ENCODE results near the gene ARHGAP25.

The ARHGAP25 gene

GRCh38 chr2:68743531-68743930 lies 8.9 kb downstream of the ARHGAP25 start:
- no peak for DNase-seq

- DNase-seq = no peak
Observed at GRCh38 chr2:68744366-68744912, 9.8 kb downstream of the ARHGAP25 start.

- DNase-seq = no peak
Observed at GRCh38 chr2:68745006-68745405, 10.4 kb downstream of the ARHGAP25 start.

- DNase-seq = no peak
Observed at GRCh38 chr2:68746408-68746807, 11.8 kb downstream of the ARHGAP25 start.

GRCh38 chr2:68747413-68747812 lies 12.8 kb downstream of the ARHGAP25 start:
- DNase-seq = no peak

GRCh38 chr2:68747900-68748299 lies 13.3 kb downstream of the ARHGAP25 start:
- DNase-seq = no peak

GRCh38 chr2:68748568-68748967 lies 14.0 kb downstream of the ARHGAP25 start:
- DNase-seq = no peak

GRCh38 chr2:68749345-68749744 lies 14.7 kb downstream of the ARHGAP25 start:
- no peak for DNase-seq

GRCh38 chr2:68750592-68751396 lies 16.2 kb downstream of the ARHGAP25 start:
- no peak for DNase-seq

GRCh38 chr2:68751397-68752339 lies 17.1 kb downstream of the ARHGAP25 start:
- peak; percentile 70 to 94 for DNase-seq

- no peak for DNase-seq
Observed at GRCh38 chr2:68753318-68753717, 18.7 kb downstream of the ARHGAP25 start.

- DNase-seq = no peak
Observed at GRCh38 chr2:68755071-68755470, 20.5 kb downstream of the ARHGAP25 start.

- no peak for DNase-seq
Observed at GRCh38 chr2:68756178-68756577, 21.6 kb downstream of the ARHGAP25 start.

- no peak for DNase-seq
Observed at GRCh38 chr2:68757081-68757480, 22.5 kb downstream of the ARHGAP25 start.

- no peak for DNase-seq
Observed at GRCh38 chr2:68762100-68762499, 27.5 kb downstream of the ARHGAP25 start.

- DNase-seq = no peak
Observed at GRCh38 chr2:68762665-68763064, 28.1 kb downstream of the ARHGAP25 start.

GRCh38 chr2:68764041-68764805 lies 29.6 kb downstream of the ARHGAP25 start:
- DNase-seq = no peak

GRCh38 chr2:68764806-68765311 lies 30.2 kb downstream of the ARHGAP25 start:
- no peak for DNase-seq

- DNase-seq = no peak
Observed at GRCh38 chr2:68765739-68766375, 31.2 kb downstream of the ARHGAP25 start.

- no peak for DNase-seq
Observed at GRCh38 chr2:68766376-68766845, 31.8 kb downstream of the ARHGAP25 start.

GRCh38 chr2:68767031-68767961 lies 32.7 kb downstream of the ARHGAP25 start:
- no peak for DNase-seq
